ENCODE measurements around the gene AJM1. TPM values are rescaled to one million over a fixed set of nuclear protein-coding genes. Genes with fewer than 3 reads are reported as not detected.
"Not testable (repeated sequence)": the region's sequence is repeated elsewhere in the genome, so short reads cannot be mapped to it uniquely, and the experiment has no call there.

AJM1 gene
- total RNA-seq, 1 experiment from 2014 or later = 3.6 TPM

GRCh38 chr9:136802321-136802720 is 40.0 kb upstream of the AJM1 start:
- POLR2A ChIA-PET = no interaction called here
- TF ChIP-seq CTCF (IDR thresholded peaks at IDR 0.05; ENCODE audit: insufficient read depth in 1 of 2, low read depth in 1 of 2, low read length in 1 of 2, severe bottlenecking in 1 of 2, unreplicated experiment in 1 of 2) = no peak
- intact Hi-C loops (cut with micrococcal nuclease; ENCODE audit: unreplicated experiment) = no loop called here
- BruUV-seq (replicated peaks) = no TSS peak
- Histone ChIP-seq H3K4me3 (ENCODE audit: low read depth, low read length) (no peak overlapping the region), H3K27me3 (replicated peaks; ENCODE audit: control insufficient read depth, insufficient read depth, low read length) (no peaks in the 10 kb centered on the region), H3K9me3 (no peaks in the 10 kb centered on the region), H3K4me1 (peaks cover 27% of the 10 kb centered on the region), H3K36me3 (ENCODE audit: control insufficient read depth, insufficient read depth, low read length) (peaks cover 3% of the 10 kb centered on the region)
- peaks cover 61% of the 10 kb centered on the region for H3K36me3 Mint-ChIP-seq (ENCODE audit: insufficient read depth, unreplicated experiment)
- H3K27ac Mint-ChIP-seq (ENCODE audit: unreplicated experiment) = no peak overlapping the region
- no peak overlapping the region for H3K4me3 Mint-ChIP-seq (ENCODE audit: unreplicated experiment)
- H3K9me3 Mint-ChIP-seq (ENCODE audit: unreplicated experiment) = no peaks in the 10 kb centered on the region
- H3K27me3 Mint-ChIP-seq (ENCODE audit: insufficient read depth, unreplicated experiment) = no peaks in the 10 kb centered on the region
- CTCF ChIA-PET = no interaction called here
- DNase-seq = no peak
- peaks cover 8% of the 10 kb centered on the region for H3K4me1 Mint-ChIP-seq (ENCODE audit: low read depth, unreplicated experiment)

- H3K4me1 Mint-ChIP-seq (ENCODE audit: low read depth, unreplicated experiment); H3K27ac Mint-ChIP-seq (ENCODE audit: unreplicated experiment); BruUV-seq (replicated peaks); POLR2A ChIA-PET; H3K9me3 ChIP-seq; H3K4me3 Mint-ChIP-seq (ENCODE audit: unreplicated experiment); H3K4me3 ChIP-seq (ENCODE audit: low read depth, low read length); H3K9me3 Mint-ChIP-seq (ENCODE audit: unreplicated experiment); intact Hi-C loops (cut with micrococcal nuclease; ENCODE audit: unreplicated experiment); H3K27me3 Mint-ChIP-seq (ENCODE audit: insufficient read depth, unreplicated experiment); DNase-seq; CTCF ChIA-PET; H3K36me3 ChIP-seq (ENCODE audit: control insufficient read depth, insufficient read depth, low read length); H3K27me3 ChIP-seq (replicated peaks; ENCODE audit: control insufficient read depth, insufficient read depth, low read length): not testable (repeated sequence)
- peaks cover 61% of the 10 kb centered on the region for H3K36me3 Mint-ChIP-seq (ENCODE audit: insufficient read depth, unreplicated experiment)
- H3K4me1 ChIP-seq = peaks cover 19% of the 10 kb centered on the region
Observed at GRCh38 chr9:136803009-136803550, 39.2 kb upstream of the AJM1 start.

GRCh38 chr9:136803551-136804508 is 38.4 kb upstream of the AJM1 start:
- Mint-ChIP-seq H3K4me3 (ENCODE audit: unreplicated experiment) (no peak overlapping the region), H3K9me3 (ENCODE audit: unreplicated experiment) (no peaks in the 10 kb centered on the region), H3K4me1 (ENCODE audit: low read depth, unreplicated experiment) (peaks cover 6% of the 10 kb centered on the region), H3K27me3 (ENCODE audit: insufficient read depth, unreplicated experiment) (no peaks in the 10 kb centered on the region), H3K27ac (ENCODE audit: unreplicated experiment) (no peak overlapping the region), H3K36me3 (ENCODE audit: insufficient read depth, unreplicated experiment) (peaks cover 54% of the 10 kb centered on the region)
- POLR2A ChIA-PET = interaction anchor here (0.6 kb wide), 1 partner anchor 276 kb away, joined by 3 read pairs; no protein-coding TSS in a partner anchor
- CTCF ChIA-PET = no interaction called here
- no peak for DNase-seq
- Histone ChIP-seq H3K4me3 (ENCODE audit: low read depth, low read length) (no peak overlapping the region), H3K4me1 (peaks cover 12% of the 10 kb centered on the region; the same call in 1 of the 2 replicates), H3K27me3 (replicated peaks; ENCODE audit: control insufficient read depth, insufficient read depth, low read length) (no peaks in the 10 kb centered on the region), H3K36me3 (ENCODE audit: control insufficient read depth, insufficient read depth, low read length) (peaks cover 3% of the 10 kb centered on the region), H3K9me3 (no peaks in the 10 kb centered on the region)
- intact Hi-C loops (cut with micrococcal nuclease; ENCODE audit: unreplicated experiment) = no loop called here
- no peak for TF ChIP-seq CTCF (IDR thresholded peaks at IDR 0.05; ENCODE audit: insufficient read depth in 1 of 2, low read depth in 1 of 2, low read length in 1 of 2, severe bottlenecking in 1 of 2, unreplicated experiment in 1 of 2)
- no TSS peak for BruUV-seq (replicated peaks)
